DOHH2 (cell line): Measurements from ENCODE around the gene POLR2J2.
"Not testable (repeated sequence)": the region's sequence is repeated elsewhere in the genome, so short reads cannot be mapped to it uniquely, and the experiment has no call there.

Source experiments
- EZH2phosphoT487 ChIP-seq: fragments of 200-600 bp; sonication (generic); IDR thresholded peaks from 2 replicates; pipeline ENCODE4 v1.6.1; 2017; ENCODE audit warnings: borderline replicate concordance, mild to moderate bottlenecking, antibody characterized with exemption, low read length, moderate library complexity, mixed read lengths
- TF ChIP-seq, protein P1 (sequence below): fragments of 200-600 bp; sonication (generic); IDR thresholded peaks from one replicate; pipeline ENCODE4 v1.5.1; 2014; ENCODE audit warnings: antibody characterized with exemption, mild to moderate bottlenecking, low read depth, low read length; ENCODE audit not compliant: poor library complexity, severe bottlenecking

DNA sequence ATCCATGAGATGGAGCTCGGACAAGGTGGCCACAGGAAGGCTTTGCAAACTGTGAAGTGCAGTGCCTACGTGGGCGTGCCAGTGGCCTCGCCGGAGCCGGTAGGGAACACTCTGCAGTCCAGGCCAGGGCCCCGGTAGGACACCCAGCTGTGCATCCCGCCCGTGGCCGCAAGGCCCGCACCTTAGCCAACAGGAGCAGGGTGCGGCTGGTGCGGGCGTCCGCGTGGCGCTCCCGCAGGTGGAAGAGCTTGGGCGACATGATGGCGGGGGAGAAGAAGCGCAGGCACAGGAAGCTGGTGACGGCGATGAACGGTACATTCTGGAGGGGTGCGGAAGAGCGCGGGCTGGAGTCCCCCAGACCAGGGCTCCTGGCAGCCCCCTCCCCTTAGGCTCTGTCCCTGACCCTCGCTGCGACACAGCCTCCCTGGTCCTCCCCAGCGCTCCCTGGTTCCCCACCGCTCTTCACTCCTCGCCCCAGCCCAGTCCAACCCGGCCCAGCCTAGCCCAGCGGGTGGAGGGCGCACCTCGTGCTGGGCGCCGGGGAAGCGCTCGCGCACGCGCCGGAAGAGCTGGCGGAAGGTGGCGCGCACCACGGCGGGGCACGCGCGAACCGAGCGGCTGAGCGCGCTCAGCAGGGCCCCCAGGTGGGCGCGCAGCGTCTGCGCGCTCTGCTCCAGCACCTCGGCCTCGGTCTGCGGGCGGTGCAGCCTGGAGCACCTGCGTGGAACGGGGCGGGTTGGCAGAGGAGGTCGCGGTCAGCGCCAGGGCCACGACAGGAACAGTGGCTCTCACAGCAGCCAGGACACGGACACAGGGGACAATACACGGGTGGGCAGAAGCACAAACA is 18.2 kb upstream of the POLR2J2 start:
- TF ChIP-seq, protein P1, sequence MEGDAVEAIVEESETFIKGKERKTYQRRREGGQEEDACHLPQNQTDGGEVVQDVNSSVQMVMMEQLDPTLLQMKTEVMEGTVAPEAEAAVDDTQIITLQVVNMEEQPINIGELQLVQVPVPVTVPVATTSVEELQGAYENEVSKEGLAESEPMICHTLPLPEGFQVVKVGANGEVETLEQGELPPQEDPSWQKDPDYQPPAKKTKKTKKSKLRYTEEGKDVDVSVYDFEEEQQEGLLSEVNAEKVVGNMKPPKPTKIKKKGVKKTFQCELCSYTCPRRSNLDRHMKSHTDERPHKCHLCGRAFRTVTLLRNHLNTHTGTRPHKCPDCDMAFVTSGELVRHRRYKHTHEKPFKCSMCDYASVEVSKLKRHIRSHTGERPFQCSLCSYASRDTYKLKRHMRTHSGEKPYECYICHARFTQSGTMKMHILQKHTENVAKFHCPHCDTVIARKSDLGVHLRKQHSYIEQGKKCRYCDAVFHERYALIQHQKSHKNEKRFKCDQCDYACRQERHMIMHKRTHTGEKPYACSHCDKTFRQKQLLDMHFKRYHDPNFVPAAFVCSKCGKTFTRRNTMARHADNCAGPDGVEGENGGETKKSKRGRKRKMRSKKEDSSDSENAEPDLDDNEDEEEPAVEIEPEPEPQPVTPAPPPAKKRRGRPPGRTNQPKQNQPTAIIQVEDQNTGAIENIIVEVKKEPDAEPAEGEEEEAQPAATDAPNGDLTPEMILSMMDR: not testable (repeated sequence)
- not testable (repeated sequence) for TF ChIP-seq EZH2phosphoT487
